ENCODE results near the gene LRRN1.

LRRN1 gene

DNA sequence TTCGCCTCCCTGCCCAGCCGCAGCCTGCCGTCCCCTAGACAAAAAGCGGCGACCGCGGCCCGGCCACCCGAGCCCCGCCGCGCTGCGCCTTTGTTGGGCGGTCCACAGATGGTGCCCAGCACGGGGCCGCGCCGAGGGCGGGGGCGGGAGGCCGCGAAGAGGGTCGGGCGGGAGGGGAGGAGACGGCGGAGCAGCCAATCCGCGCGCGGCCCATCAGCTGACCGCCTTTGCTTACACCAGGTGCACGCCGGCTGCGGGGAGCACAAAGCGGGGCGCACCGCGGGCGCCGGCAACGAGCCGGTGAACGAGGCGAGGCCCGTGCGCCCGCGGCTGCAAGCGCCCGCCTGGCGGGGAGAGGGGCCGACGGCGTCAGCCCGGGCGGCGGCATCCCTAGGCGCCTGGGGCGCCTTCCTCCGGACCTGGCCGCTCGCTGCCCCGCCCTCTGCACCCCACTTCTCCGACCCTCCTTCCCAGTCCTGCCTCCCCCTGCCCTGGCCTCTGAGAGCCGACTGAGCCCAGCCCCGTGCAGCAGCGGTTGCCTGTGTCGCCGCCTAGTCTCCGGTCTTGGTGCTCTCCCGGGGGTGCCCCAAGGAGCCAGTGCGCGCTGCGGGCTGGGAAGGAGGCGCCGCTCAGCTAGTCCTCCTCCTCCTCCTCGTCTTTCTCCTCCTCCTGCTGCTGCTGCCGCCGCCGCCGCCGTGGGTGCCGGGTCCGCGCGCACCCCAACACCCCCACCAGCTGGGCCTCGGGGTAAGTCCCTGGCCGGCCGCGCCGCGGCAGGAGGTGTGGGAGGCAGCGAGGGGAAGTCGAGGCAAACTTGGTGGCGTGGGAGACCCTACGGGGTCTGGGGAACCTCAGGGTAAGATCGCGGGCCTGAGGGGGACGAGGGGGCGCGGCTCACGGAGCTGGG lies at the start of gene LRRN1:
Gene LRRN1, plus strand, starts transcription at position 259 of the 907 bp plus-strand sequence. CDS start 45,211 bp downstream, outside the sequence.
- no peak for DNase-seq

GRCh38 chr3:3753416-3753815 lies 45.8 kb upstream of the LRRN1 start:
- no peak for DNase-seq

DNA sequence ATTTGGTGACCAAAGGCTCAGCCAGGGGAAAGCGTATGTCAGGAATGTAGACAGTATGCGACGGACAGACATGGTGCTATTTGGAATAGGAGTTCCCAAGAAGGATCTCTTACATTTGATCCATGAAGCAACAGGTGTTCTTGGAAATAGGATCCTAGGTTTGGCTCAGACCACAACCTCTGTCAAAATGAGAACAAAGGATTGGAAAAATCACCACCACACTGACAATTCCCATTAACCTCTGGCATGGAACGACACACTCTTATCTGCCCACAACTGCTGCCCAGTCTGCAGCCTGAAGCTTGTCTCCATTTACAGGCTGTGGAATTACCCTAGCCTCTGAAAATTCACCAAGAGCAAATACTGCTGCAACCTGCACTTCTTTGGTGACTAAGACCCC lies 33.6 kb upstream of the LRRN1 start:
- no peak for DNase-seq

DNA sequence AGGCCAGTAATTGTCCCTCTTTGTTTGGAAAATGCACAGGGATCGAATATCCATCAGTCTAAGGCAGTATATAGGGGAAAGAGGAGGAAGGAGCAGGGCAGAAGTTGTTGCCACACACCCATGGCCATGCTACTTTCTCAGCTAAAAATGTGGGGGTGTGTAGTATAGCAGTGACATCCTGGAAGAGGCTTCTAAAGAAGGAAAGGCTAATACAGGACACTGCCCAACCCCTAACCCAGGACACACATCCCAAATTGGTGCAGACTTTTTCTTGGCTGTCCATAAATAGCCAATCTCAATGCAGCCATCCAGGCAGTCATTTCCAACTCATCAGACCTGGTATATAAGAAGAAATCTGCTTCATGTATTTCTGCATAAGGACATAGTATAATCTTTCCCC lies 33.1 kb upstream of the LRRN1 start:
- DNase-seq: no peak

- DNase-seq: no peak
Observed at GRCh38 chr3:3771094-3771493, 28.1 kb upstream of the LRRN1 start.

GRCh38 chr3:3771567-3771966 lies 27.7 kb upstream of the LRRN1 start:
- DNase-seq: no peak

GRCh38 chr3:3772338-3772737 lies 26.9 kb upstream of the LRRN1 start:
- DNase-seq: no peak

DNA sequence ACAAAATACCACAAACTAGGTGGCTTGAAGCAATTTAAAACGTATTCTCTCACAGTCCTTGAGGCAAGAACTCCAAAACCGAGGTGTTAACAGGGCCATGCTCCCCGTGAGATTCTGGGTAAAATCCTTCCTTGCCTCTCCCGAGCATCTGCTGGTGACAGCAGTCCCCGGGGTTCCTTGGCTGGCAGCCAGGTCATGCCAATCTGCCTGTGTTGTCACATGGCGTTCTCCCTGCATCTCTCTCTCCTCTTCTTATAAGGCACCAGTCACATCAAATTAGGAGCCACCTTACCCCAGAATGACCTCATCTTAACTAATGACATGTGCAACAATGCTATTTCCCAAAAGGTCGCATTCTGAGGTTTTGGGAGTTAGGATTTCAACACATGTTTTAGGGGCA lies 26.3 kb upstream of the LRRN1 start:
- DNase-seq: no peak

DNA sequence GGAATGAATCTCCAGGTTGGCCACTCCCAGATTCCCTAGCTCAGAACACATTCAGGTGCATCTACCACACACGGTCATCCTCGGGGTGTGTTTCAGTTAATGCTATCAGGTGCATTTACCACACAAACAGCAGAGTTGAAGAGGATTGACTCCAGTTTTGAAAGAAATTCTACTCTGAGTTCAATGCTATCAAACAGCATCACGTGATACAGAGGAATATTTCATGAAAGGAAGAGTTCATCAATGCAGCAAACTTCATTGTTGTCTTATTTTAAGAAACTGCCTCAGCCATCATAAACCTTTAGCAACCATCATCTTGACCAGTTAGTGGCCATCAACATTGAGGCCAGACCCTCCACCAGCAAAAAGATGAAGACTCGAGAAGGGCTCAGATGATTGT lies 22.6 kb upstream of the LRRN1 start:
- DNase-seq: no peak

GRCh38 chr3:3778216-3778615 lies 21.0 kb upstream of the LRRN1 start:
- DNase-seq: no peak

DNA sequence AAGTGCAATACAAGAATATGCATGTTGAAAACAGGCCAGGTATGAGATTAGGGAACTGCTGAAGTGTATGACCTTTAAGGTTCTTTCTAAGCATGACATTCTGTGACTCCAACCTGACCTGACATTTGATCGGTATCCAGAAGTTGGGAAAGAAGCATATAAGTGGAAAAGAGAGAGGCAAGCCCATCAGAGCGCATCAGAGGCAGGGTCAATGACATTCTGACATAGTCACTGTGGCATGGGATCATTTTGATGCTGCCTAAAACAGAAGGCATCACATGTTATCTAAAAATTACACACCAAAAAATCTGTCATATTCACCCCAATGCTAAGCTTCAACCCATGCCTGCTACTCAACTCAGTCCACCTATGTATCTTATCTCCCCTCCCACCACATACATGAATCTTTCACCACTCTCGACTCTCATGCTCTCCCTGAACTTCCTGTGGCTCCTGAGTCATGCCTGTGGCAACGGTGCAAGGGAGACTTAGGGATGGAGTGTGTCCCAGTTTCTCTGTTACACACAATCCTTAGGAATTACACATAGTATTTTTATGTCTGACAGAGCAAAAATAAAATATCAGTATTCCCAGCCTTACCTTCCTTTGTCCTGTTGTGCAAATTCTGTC lies 20.5 kb upstream of the LRRN1 start:
- DNase-seq: no peak

DNA sequence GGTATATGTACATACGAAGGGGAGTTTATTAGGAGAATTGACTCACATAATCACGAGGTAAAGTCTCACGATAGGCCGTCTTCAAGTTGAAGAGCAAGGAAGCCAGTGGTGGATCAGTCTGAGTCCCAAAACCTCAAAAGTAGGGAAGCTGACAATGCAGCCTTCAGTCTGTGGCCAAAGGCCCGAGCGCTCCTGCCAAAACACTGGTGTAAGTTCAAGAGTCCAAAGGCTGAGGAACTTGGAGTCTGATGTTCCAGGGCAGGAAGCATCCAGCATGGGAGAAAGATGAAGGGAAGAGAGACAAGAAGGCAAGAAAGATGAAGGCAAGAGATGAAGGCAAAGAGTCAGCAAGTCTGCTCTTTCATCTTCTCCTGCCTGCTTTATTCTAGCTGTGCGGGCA lies 16.8 kb upstream of the LRRN1 start:
- no peak for DNase-seq

GRCh38 chr3:3783210-3783609 lies 16.0 kb upstream of the LRRN1 start:
- no peak for DNase-seq

DNA sequence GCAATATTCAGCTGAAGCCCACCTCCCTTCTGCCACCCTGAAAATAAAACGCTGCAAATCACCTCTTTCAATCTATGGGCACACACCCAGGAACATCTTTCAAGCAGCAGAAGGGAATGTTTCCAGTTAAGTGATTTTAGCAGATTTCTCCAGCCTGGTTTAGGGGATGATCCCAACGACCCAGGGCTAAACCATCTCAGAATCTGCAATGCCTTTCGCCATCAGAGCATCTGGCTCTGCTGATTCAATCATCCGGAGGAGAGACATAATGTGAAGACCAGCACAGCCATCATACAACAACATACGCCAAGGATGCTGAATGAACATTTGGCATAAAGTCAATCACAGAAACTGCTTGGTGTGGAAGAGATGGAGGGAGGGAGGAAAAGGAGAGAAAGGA lies 15.5 kb upstream of the LRRN1 start:
- DNase-seq: no peak

GRCh38 chr3:3792391-3792790 lies 6.8 kb upstream of the LRRN1 start:
- no peak for DNase-seq

- no peak for DNase-seq
Observed at GRCh38 chr3:3798631-3799113, 559 bp upstream of the LRRN1 start.

GRCh38 chr3:3800080-3800455 lies 837 bp downstream of the LRRN1 start:
- no peak for DNase-seq

- no peak for DNase-seq
Observed at GRCh38 chr3:3800685-3801493, 1.7 kb downstream of the LRRN1 start.

DNA sequence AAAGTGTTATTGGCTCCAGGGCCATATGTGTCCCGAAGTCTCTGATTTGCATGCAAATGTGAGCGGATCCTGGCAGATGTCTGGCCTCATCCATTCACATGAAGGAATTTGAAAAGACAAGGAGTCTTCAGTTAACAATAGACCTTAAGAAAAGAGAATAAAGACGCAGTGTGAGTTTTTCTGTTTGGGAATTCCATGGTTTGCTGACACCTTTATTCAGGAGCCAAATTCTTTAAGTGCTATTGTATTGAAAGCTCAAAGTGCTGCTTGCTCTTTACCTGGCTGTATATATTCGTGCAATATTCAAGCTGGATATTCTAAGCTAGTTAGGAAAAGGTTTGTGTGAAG lies 2.2 kb downstream of the LRRN1 start:
- DNase-seq: no peak

GRCh38 chr3:3802046-3802445 lies 2.8 kb downstream of the LRRN1 start:
- DNase-seq: no peak

- DNase-seq: no peak
Observed at GRCh38 chr3:3804560-3804959, 5.3 kb downstream of the LRRN1 start.

DNA sequence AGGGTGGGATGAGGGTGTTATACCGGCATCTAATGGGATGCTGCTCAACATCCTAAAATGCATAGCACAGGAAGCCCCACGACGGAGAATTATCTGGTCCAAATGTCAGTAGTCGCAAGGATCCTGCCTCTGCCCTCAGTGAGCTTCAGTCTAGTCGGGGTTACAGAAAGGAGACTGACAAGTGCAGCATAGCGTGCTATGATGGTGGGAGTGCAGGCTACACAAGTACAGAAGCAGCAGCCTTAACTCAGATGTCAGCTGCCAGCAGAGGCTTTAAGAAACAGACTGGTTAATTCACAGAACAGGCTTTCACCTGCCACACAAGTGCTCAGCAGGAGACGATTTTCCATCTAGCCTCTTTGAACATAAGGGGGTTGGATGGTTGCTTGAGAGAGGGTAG lies 6.9 kb downstream of the LRRN1 start:
- no peak for DNase-seq

GRCh38 chr3:3806856-3807255 lies 7.6 kb downstream of the LRRN1 start:
- no peak for DNase-seq

- DNase-seq: no peak
Observed at GRCh38 chr3:3813013-3813412, 13.8 kb downstream of the LRRN1 start.

Measured in hematopoietic multipotent progenitor cell treated with erythropoietin and hydrocortisone succinate and interleukin-3 and kit ligand, for 8 days (in vitro differentiated cells).